Muscle of arm (tissue), 12 donors: ENCODE data around the gene ZNF273. TPM values are rescaled to one million over a fixed set of nuclear protein-coding genes. Genes with fewer than 3 reads are reported as not detected.
"Not testable (repeated sequence)": the region's sequence is repeated elsewhere in the genome, so short reads cannot be mapped to it uniquely, and the experiment has no call there.

Experiments
- DNase-seq: peaks from one replicate; pipeline ENCODE4 v3.0.0-alpha.2; 2013
- polyA plus RNA-seq, 12 donors: library from polyadenylated mRNA; unstranded; fragments of 120-200 nt; gene quantifications; one replicate each; pipeline ENCODE4 v1.2.1, GENCODE V29; 2013; ENCODE audit not compliant: insufficient read length in 12 of 12

Gene ZNF273
- polyA plus RNA-seq, 12 donors = 4.1 to 9.6 (median 6.4) TPM; not detected in 1

- not testable (repeated sequence) for DNase-seq
These were observed 41.8 kb downstream of the ZNF273 start for GRCh38 chr7:64944667-64945502.

GRCh38 chr7:64945503-64946175 is 42.6 kb downstream of the ZNF273 start:
- DNase-seq = no peak

- no peak for DNase-seq
These were observed 43.7 kb downstream of the ZNF273 start for GRCh38 chr7:64946772-64947171.

GRCh38 chr7:64947252-64948000 is 44.4 kb downstream of the ZNF273 start:
- no peak for DNase-seq

GRCh38 chr7:64948774-64949173 is 45.7 kb downstream of the ZNF273 start:
- not testable (repeated sequence) for DNase-seq

GRCh38 chr7:64950673-64951072 is 47.6 kb downstream of the ZNF273 start:
- DNase-seq = not testable (repeated sequence)

- peak; percentile 43 for DNase-seq
These were observed 48.3 kb downstream of the ZNF273 start for GRCh38 chr7:64951250-64951848.

GRCh38 chr7:64959072-64959747 is 56.1 kb downstream of the ZNF273 start:
- no peak for DNase-seq

- DNase-seq = no peak
These were observed 62.5 kb downstream of the ZNF273 start for GRCh38 chr7:64965594-64965993.

GRCh38 chr7:64978497-64979203 is 75.6 kb downstream of the ZNF273 start:
- no peak for DNase-seq

Other genes starting within 250 kb of the ZNF273 start
- 10 to 100 TPM in 1 of 12 donors, 1 to 10 TPM in 10, not detected in 1; 3.6 to 10.5 (median 5.8) TPM for gene ZNF107, start 237.1 kb upstream of the ZNF273 start, polyA plus RNA-seq
- 10 to 100 TPM in 9 of 12 donors, 1 to 10 TPM in 2, not detected in 1; 8.4 to 18.4 (median 14.9) TPM for gene ZNF138, start 108.8 kb upstream of the ZNF273 start, polyA plus RNA-seq
- 10 to 100 TPM in 10 of 12 donors, 1 to 10 TPM in 1, not detected in 1; 7.7 to 49.8 (median 19.8) TPM for gene ZNF117, start 87.8 kb downstream of the ZNF273 start, polyA plus RNA-seq
- 10 to 100 TPM in 10 of 12 donors, 1 to 10 TPM in 1, not detected in 1; 7.4 to 35.7 (median 16.4) TPM for gene ERV3-1, start 103.4 kb downstream of the ZNF273 start, polyA plus RNA-seq